HEK293 (cell line): ENCODE data around the gene UGT1A10.

Source experiments
- CTCF ChIA-PET: fragments of 350-600 bp; formaldehyde crosslinking; extraction: SDS; loops from one replicate; lab custom pipeline; 2021; ENCODE audit warnings: antibody characterized with exemption; lab: Yijun Ruan, JAX
- POLR2A ChIA-PET: fragments of 300-600 bp; formaldehyde crosslinking; extraction: SDS; loops from one replicate; lab custom pipeline; 2020; ENCODE audit warnings: antibody characterized with exemption, inconsistent platforms; lab: Yijun Ruan, JAX
- H3K27ac ChIP-seq: fragments of 200-500 bp; sonication (Bioruptor generic); 2 replicates; pipeline ENCODE4 v1.5.1; 2014; ENCODE audit warnings: low read depth, low read length, control low read depth, inconsistent platforms; ENCODE audit errors: extremely low read depth
- H3K36me3 ChIP-seq, 2 experiments: fragments of 200-500 bp in 1 of 2; sonication (Bioruptor generic) in 1 of 2; 1 replicate in 1 of 2; 2 replicates in 1 of 2; pipeline ENCODE4 v1.5.1; 2014 to 2017; ENCODE audit warnings: inconsistent platforms in 2 of 2, low read length in 2 of 2; ENCODE audit not compliant: control insufficient read depth in 2 of 2, insufficient read depth in 1 of 2
- H3K4me1 ChIP-seq: fragments of 200-500 bp; sonication (Bioruptor generic); 2 replicates; pipeline ENCODE4 v1.5.1; 2014; ENCODE audit warnings: mild to moderate bottlenecking, low read length, inconsistent platforms; ENCODE audit not compliant: control insufficient read depth, insufficient read depth
- H3K4me3 ChIP-seq: 2 replicates; pipeline ENCODE4 v1.5.1; 2011; ENCODE audit warnings: low read depth, mild to moderate bottlenecking, control low read depth, low read length, moderate library complexity
- H3K9me3 ChIP-seq: fragments of 200-500 bp; sonication (Bioruptor generic); 2 replicates; pipeline ENCODE4 v1.5.1; 2014; ENCODE audit warnings: low read depth, low read length, inconsistent platforms; ENCODE audit not compliant: control insufficient read depth, insufficient read depth
- BCL6B ChIP-seq: fragments of 450-650 bp; formaldehyde crosslinking; IDR thresholded peaks from 2 replicates; pipeline ENCODE4 v1.5.1; 2017; ENCODE audit warnings: missing biosample characterization, missing genetic modification characterization
- GLIS1 ChIP-seq: fragments of 450-650 bp; formaldehyde crosslinking; IDR thresholded peaks from 2 replicates; pipeline ENCODE4 v1.5.1; 2016; ENCODE audit warnings: missing biosample characterization, missing genetic modification characterization
- GLIS2 ChIP-seq: fragments of 450-650 bp; formaldehyde crosslinking; IDR thresholded peaks from 2 replicates; pipeline ENCODE4 v1.5.1; 2016; ENCODE audit warnings: missing biosample characterization, missing genetic modification characterization
- HOXD13 ChIP-seq: sonication (generic); formaldehyde crosslinking; IDR thresholded peaks from 2 replicates; pipeline ENCODE4 v1.8.0; 2022; ENCODE audit warnings: missing genetic modification reagents, borderline replicate concordance
- SP7 ChIP-seq: fragments of 450-650 bp; formaldehyde crosslinking; IDR thresholded peaks from 2 replicates; pipeline ENCODE4 v1.5.1; 2016; ENCODE audit warnings: missing biosample characterization, missing genetic modification characterization
- ZFP3 ChIP-seq: fragments of 450-650 bp; formaldehyde crosslinking; IDR thresholded peaks from 2 replicates; pipeline ENCODE4 v1.5.1; 2016; ENCODE audit warnings: low read depth, missing biosample characterization, missing genetic modification characterization
- ZNF132 ChIP-seq: fragments of 450-650 bp; formaldehyde crosslinking; IDR thresholded peaks from 2 replicates; pipeline ENCODE4 v1.5.1; 2017; ENCODE audit warnings: missing biosample characterization, missing genetic modification characterization, borderline replicate concordance
- ZNF175 ChIP-seq: fragments of 450-650 bp; formaldehyde crosslinking; IDR thresholded peaks from 2 replicates; pipeline ENCODE4 v1.5.1; 2016; ENCODE audit warnings: missing biosample characterization, missing genetic modification characterization
- ZNF211 ChIP-seq: fragments of 450-650 bp; formaldehyde crosslinking; IDR thresholded peaks from 2 replicates; pipeline ENCODE4 v1.5.1; 2016; ENCODE audit warnings: low read depth, missing biosample characterization, missing genetic modification characterization
- ZNF324 ChIP-seq: fragments of 450-650 bp; formaldehyde crosslinking; IDR thresholded peaks from 2 replicates; pipeline ENCODE4 v1.5.1; 2016; ENCODE audit warnings: missing biosample characterization, missing genetic modification characterization
- ZNF558 ChIP-seq: fragments of 450-650 bp; formaldehyde crosslinking; IDR thresholded peaks from 2 replicates; pipeline ENCODE4 v1.5.1; 2016; ENCODE audit warnings: missing biosample characterization, missing genetic modification characterization
- ZNF571 ChIP-seq: fragments of 450-650 bp; formaldehyde crosslinking; IDR thresholded peaks from 2 replicates; pipeline ENCODE4 v1.5.0; 2017; ENCODE audit warnings: missing biosample characterization, missing genetic modification characterization
- ZNF664 ChIP-seq: fragments of 450-650 bp; formaldehyde crosslinking; IDR thresholded peaks from 2 replicates; pipeline ENCODE4 v1.5.1; 2016; ENCODE audit warnings: missing biosample characterization, missing genetic modification characterization
- ZSCAN18 ChIP-seq: fragments of 450-650 bp; formaldehyde crosslinking; IDR thresholded peaks from 2 replicates; pipeline ENCODE4 v1.5.1; 2016; ENCODE audit warnings: missing biosample characterization, missing genetic modification characterization
- ZXDB ChIP-seq: fragments of 450-650 bp; formaldehyde crosslinking; IDR thresholded peaks from 2 replicates; pipeline ENCODE4 v1.5.1; 2016; ENCODE audit warnings: missing biosample characterization, missing genetic modification characterization
- TF ChIP-seq, protein P1 (sequence below): fragments of 450-650 bp; formaldehyde crosslinking; IDR thresholded peaks from 2 replicates; pipeline ENCODE4 v1.5.1; 2016; ENCODE audit warnings: missing biosample characterization, missing genetic modification characterization
- TF ChIP-seq, protein P2 (sequence below): fragments of 450-650 bp; formaldehyde crosslinking; IDR thresholded peaks from 2 replicates; pipeline ENCODE4 v1.5.1; 2016; ENCODE audit warnings: missing biosample characterization, missing genetic modification characterization
- TF ChIP-seq, protein P3 (sequence below): fragments of 450-650 bp; formaldehyde crosslinking; IDR thresholded peaks from 2 replicates; pipeline ENCODE4 v1.5.1; 2016; ENCODE audit warnings: missing biosample characterization, missing genetic modification characterization
- TF ChIP-seq, protein P4 (sequence below): fragments of 450-650 bp; formaldehyde crosslinking; conservative IDR thresholded peaks from 2 replicates; pipeline ENCODE4 v1.5.1; 2016; ENCODE audit warnings: low read depth, missing biosample characterization, missing genetic modification characterization

UGT1A10 gene

GRCh38 chr2:233792720-233793119, 156.5 kb downstream of the UGT1A10 start:
- no peak overlapping the region for H3K27ac ChIP-seq
- H3K4me3 ChIP-seq, result no peak overlapping the region
- no peaks in the 10 kb centered on the region for H3K4me1 ChIP-seq
- CTCF ChIA-PET, result interaction anchor here (1.0 kb wide), 1 partner anchor 65 kb away, joined by 3 read pairs; no protein-coding TSS in a partner anchor
- H3K9me3 ChIP-seq, result no peaks in the 10 kb centered on the region
- TF ChIP-seq ZSCAN18 (tag by site-specific recombination), result no peak
- TF ChIP-seq, protein P1, sequence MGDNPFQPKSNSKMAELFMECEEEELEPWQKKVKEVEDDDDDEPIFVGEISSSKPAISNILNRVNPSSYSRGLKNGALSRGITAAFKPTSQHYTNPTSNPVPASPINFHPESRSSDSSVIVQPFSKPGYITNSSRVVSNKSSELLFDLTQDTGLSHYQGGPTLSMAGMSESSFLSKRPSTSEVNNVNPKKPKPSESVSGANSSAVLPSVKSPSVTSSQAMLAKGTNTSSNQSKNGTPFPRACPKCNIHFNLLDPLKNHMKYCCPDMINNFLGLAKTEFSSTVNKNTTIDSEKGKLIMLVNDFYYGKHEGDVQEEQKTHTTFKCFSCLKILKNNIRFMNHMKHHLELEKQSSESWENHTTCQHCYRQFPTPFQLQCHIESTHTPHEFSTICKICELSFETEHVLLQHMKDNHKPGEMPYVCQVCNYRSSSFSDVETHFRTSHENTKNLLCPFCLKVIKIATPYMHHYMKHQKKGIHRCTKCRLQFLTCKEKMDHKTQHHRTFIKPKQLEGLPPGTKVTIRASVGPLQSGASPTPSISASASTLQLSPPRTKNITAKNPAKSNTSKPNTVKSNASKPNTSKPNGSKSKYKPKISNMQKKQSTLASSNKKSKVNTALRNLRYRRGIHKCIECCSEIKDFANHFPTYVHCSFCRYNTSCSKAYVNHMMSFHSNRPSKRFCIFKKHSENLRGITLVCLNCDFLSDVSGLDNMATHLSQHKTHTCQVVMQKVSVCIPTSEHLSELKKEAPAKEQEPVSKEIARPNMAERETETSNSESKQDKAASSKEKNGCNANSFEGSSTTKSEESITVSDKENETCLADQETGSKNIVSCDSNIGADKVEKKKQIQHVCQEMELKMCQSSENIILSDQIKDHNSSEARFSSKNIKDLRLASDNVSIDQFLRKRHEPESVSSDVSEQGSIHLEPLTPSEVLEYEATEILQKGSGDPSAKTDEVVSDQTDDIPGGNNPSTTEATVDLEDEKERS, result no peak
- TF ChIP-seq GLIS1 (tag by site-specific recombination), result no peak
- no peak for TF ChIP-seq ZXDB (tag by site-specific recombination)
- no peak for TF ChIP-seq GLIS2 (tag by site-specific recombination)
- no peak for TF ChIP-seq HOXD13 (CRISPR knock-in tag)
- no peak for TF ChIP-seq SP7 (tag by site-specific recombination)
- TF ChIP-seq, protein P2, sequence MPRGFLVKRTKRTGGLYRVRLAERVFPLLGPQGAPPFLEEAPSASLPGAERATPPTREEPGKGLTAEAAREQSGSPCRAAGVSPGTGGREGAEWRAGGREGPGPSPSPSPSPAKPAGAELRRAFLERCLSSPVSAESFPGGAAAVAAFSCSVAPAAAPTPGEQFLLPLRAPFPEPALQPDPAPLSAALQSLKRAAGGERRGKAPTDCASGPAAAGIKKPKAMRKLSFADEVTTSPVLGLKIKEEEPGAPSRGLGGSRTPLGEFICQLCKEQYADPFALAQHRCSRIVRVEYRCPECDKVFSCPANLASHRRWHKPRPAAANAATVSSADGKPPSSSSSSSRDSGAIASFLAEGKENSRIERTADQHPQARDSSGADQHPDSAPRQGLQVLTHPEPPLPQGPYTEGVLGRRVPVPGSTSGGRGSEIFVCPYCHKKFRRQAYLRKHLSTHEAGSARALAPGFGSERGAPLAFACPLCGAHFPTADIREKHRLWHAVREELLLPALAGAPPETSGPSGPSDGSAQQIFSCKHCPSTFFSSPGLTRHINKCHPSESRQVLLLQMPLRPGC, result no peak
- no peak for TF ChIP-seq ZNF558
- no peak for TF ChIP-seq ZNF175 (tag by site-specific recombination)
- TF ChIP-seq ZNF571 (tag by site-specific recombination), result no peak
- TF ChIP-seq ZNF664 (tag by site-specific recombination), result no peak
- no peak for TF ChIP-seq ZNF211 (tag by site-specific recombination)
- TF ChIP-seq, protein P3, sequence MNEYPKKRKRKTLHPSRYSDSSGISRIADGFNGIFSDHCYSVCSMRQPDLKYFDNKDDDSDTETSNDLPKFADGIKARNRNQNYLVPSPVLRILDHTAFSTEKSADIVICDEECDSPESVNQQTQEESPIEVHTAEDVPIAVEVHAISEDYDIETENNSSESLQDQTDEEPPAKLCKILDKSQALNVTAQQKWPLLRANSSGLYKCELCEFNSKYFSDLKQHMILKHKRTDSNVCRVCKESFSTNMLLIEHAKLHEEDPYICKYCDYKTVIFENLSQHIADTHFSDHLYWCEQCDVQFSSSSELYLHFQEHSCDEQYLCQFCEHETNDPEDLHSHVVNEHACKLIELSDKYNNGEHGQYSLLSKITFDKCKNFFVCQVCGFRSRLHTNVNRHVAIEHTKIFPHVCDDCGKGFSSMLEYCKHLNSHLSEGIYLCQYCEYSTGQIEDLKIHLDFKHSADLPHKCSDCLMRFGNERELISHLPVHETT (tag by site-specific recombination), result no peak
- no peak for TF ChIP-seq ZFP3 (tag by site-specific recombination)
- TF ChIP-seq ZNF324, result no peak
- TF ChIP-seq, all 188 proteins: peak for 0
- H3K36me3 ChIP-seq, result no peaks in the 10 kb centered on the region
- POLR2A ChIA-PET, result no interaction called here

GRCh38 chr2:233793465-233794127, 157.3 kb downstream of the UGT1A10 start:
- TF ChIP-seq ZNF132 (tag by site-specific recombination), result no peak
- TF ChIP-seq, protein P4, sequence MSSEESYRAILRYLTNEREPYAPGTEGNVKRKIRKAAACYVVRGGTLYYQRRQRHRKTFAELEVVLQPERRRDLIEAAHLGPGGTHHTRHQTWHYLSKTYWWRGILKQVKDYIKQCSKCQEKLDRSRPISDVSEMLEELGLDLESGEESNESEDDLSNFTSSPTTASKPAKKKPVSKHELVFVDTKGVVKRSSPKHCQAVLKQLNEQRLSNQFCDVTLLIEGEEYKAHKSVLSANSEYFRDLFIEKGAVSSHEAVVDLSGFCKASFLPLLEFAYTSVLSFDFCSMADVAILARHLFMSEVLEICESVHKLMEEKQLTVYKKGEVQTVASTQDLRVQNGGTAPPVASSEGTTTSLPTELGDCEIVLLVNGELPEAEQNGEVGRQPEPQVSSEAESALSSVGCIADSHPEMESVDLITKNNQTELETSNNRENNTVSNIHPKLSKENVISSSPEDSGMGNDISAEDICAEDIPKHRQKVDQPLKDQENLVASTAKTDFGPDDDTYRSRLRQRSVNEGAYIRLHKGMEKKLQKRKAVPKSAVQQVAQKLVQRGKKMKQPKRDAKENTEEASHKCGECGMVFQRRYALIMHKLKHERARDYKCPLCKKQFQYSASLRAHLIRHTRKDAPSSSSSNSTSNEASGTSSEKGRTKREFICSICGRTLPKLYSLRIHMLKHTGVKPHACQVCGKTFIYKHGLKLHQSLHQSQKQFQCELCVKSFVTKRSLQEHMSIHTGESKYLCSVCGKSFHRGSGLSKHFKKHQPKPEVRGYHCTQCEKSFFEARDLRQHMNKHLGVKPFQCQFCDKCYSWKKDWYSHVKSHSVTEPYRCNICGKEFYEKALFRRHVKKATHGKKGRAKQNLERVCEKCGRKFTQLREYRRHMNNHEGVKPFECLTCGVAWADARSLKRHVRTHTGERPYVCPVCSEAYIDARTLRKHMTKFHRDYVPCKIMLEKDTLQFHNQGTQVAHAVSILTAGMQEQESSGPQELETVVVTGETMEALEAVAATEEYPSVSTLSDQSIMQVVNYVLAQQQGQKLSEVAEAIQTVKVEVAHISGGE (tag by site-specific recombination), result no peak
- no peak for TF ChIP-seq HOXD13 (CRISPR knock-in tag)
- TF ChIP-seq BCL6B (tag by site-specific recombination), result no peak
- POLR2A ChIA-PET, result no interaction called here
- CTCF ChIA-PET, result interaction anchor here (1.0 kb wide), 1 partner anchor 64 kb away, joined by 3 read pairs; no protein-coding TSS in a partner anchor
- Histone ChIP-seq H3K4me3 (no peak overlapping the region), H3K4me1 (no peaks in the 10 kb centered on the region), H3K9me3 (no peaks in the 10 kb centered on the region), H3K27ac (no peak overlapping the region), H3K36me3 (no peaks in the 10 kb centered on the region)
